Neural progenitor cell (in vitro differentiated cells): ENCODE measurements around the gene CDKN2A. TPM values are rescaled to one million over a fixed set of nuclear protein-coding genes. Genes with fewer than 3 reads are reported as not detected.

Source experiments
- DNase-seq: peaks from one replicate; pipeline ENCODE4 v3.0.0-alpha.2; 2016; ENCODE audit warnings: low spot score
- H2AFZ ChIP-seq: fragments of 200-600 bp; sonication (generic); replicated peaks from 2 replicates; pipeline ENCODE4 v1.6.1; 2016; ENCODE audit warnings: antibody characterized with exemption
- H3F3A ChIP-seq: fragments of 200-600 bp; sonication (generic); 2 replicates; pipeline ENCODE4 v1.6.1; 2016; ENCODE audit warnings: antibody characterized with exemption, low read depth
- H3K27ac ChIP-seq: fragments of 200-600 bp; sonication (generic); 2 replicates; pipeline ENCODE4 v1.5.1; 2016; ENCODE audit warnings: mild to moderate bottlenecking
- H3K27me3 ChIP-seq: fragments of 200-600 bp; sonication (generic); 2 replicates; pipeline ENCODE4 v1.6.1; 2016; ENCODE audit warnings: mild to moderate bottlenecking, moderate library complexity
- H3K36me3 ChIP-seq: fragments of 200-600 bp; sonication (generic); 2 replicates; pipeline ENCODE4 v1.5.1; 2016
- H3K4me1 ChIP-seq: fragments of 200-600 bp; sonication (generic); 2 replicates; pipeline ENCODE4 v1.6.1; 2016; ENCODE audit warnings: mixed run types
- H3K4me2 ChIP-seq: fragments of 200-600 bp; sonication (generic); 2 replicates; pipeline ENCODE4 v1.6.1; 2016
- H3K4me3 ChIP-seq: fragments of 200-600 bp; sonication (generic); 2 replicates; pipeline ENCODE4 v1.5.1; 2016
- H3K79me2 ChIP-seq: fragments of 200-600 bp; sonication (generic); 2 replicates; pipeline ENCODE4 v1.6.1; 2016; ENCODE audit warnings: low read depth
- H3K9ac ChIP-seq: fragments of 200-600 bp; sonication (generic); 2 replicates; pipeline ENCODE4 v1.6.1; 2016
- H3K9me3 ChIP-seq: fragments of 200-600 bp; sonication (generic); 2 replicates; pipeline ENCODE4 v1.5.1; 2016; ENCODE audit warnings: low read depth
- H4K20me1 ChIP-seq: fragments of 200-600 bp; sonication (generic); 2 replicates; pipeline ENCODE4 v1.6.1; 2016; ENCODE audit warnings: low read depth
- H3K27ac Mint-ChIP-seq: 3 replicates; pipeline ENCODE4 v1.8.0; 2021; ENCODE audit warnings: mixed read lengths
- H3K27me3 Mint-ChIP-seq: 2 replicates; pipeline ENCODE4 v1.8.0; 2022; ENCODE audit warnings: low read depth, mild to moderate bottlenecking, inconsistent platforms, moderate library complexity, mixed read lengths; ENCODE audit not compliant: insufficient read depth
- H3K36me3 Mint-ChIP-seq: 3 replicates; pipeline ENCODE4 v1.8.0; 2021; ENCODE audit warnings: mixed read lengths
- H3K4me1 Mint-ChIP-seq: 3 replicates; pipeline ENCODE4 v1.8.0; 2021; ENCODE audit warnings: mixed read lengths
- H3K4me3 Mint-ChIP-seq: 3 replicates; pipeline ENCODE4 v1.8.0; 2021; ENCODE audit warnings: mild to moderate bottlenecking, moderate library complexity, mixed read lengths
- H3K9me3 Mint-ChIP-seq: 3 replicates; pipeline ENCODE4 v1.8.0; 2020; ENCODE audit warnings: mixed read lengths
- CTCF ChIP-seq: fragments of 200-600 bp; sonication (generic); IDR thresholded peaks from 2 replicates; pipeline ENCODE4 v1.5.1; 2017; ENCODE audit warnings: antibody characterized with exemption, mild to moderate bottlenecking
- EZH2 ChIP-seq: fragments of 200-600 bp; sonication (generic); IDR thresholded peaks from 2 replicates; pipeline ENCODE4 v1.6.1; 2017; ENCODE audit warnings: antibody characterized with exemption, mild to moderate bottlenecking, moderate library complexity
- EZH2phosphoT487 ChIP-seq: fragments of 200-600 bp; sonication (generic); IDR thresholded peaks from 2 replicates; pipeline ENCODE4 v1.6.1; 2017; ENCODE audit warnings: antibody characterized with exemption
- total RNA-seq: library from RNA; depleted of rRNA; stranded (reverse); fragments of >200 nt; gene quantifications from 2 replicates; pipeline ENCODE4 v1.2.3, GENCODE V29; 2015; ENCODE audit warnings: low replicate concordance

Gene CDKN2A
- total RNA-seq, 1 donor from 2014 or later: not detected

GRCh38 chr9:21991072-21991959, 2.9 kb downstream of the CDKN2A start:
- H3F3A ChIP-seq: peaks cover 40% of the 10 kb centered on the region
- H3K4me1 ChIP-seq: peaks cover 6% of the 10 kb centered on the region
- no peak overlapping the region for H3K4me2 ChIP-seq
- peaks cover 69% of the 10 kb centered on the region for H3K27me3 Mint-ChIP-seq
- peaks cover 2% of the 10 kb centered on the region for H3K36me3 Mint-ChIP-seq
- H3K9me3 Mint-ChIP-seq: peaks cover 3% of the 10 kb centered on the region
- no peak overlapping the region for H3K27ac ChIP-seq
- H3K9ac ChIP-seq: no peak overlapping the region
- H3K9me3 ChIP-seq: no peaks in the 10 kb centered on the region
- no peak for TF ChIP-seq CTCF
- TF ChIP-seq EZH2phosphoT487: no peak
- TF ChIP-seq EZH2: peak; percentile 14
- no peak overlapping the region for H3K4me3 ChIP-seq
- H3K27me3 ChIP-seq: peaks cover 100% of the 10 kb centered on the region
- H3K36me3 ChIP-seq: no peaks in the 10 kb centered on the region
- H3K4me3 Mint-ChIP-seq: no peak overlapping the region
- peaks cover 75% of the 10 kb centered on the region for H4K20me1 ChIP-seq
- peaks cover 22% of the 10 kb centered on the region for H3K4me1 Mint-ChIP-seq
- no peak overlapping the region for H2AFZ ChIP-seq
- H3K79me2 ChIP-seq: no peaks in the 10 kb centered on the region
- no peak overlapping the region for H3K27ac Mint-ChIP-seq
- no peak for DNase-seq

- no peaks in the 10 kb centered on the region for H3K79me2 ChIP-seq
- Mint-ChIP-seq H3K36me3 (no peaks in the 10 kb centered on the region), H3K27me3 (peaks cover 59% of the 10 kb centered on the region), H3K27ac (no peak overlapping the region), H3K9me3 (peaks cover 3% of the 10 kb centered on the region), H3K4me3 (peak overlapping the region; percentile 48), H3K4me1 (peaks cover 15% of the 10 kb centered on the region)
- peaks cover 100% of the 10 kb centered on the region for H3K27me3 ChIP-seq
- H3K36me3 ChIP-seq: no peaks in the 10 kb centered on the region
- H3K9ac ChIP-seq: no peak overlapping the region
- TF ChIP-seq EZH2 (peak; percentile 78), EZH2phosphoT487 (peak; percentile 72), CTCF (no peak)
- H3K9me3 ChIP-seq: no peaks in the 10 kb centered on the region
- H3K4me1 ChIP-seq: peaks cover 6% of the 10 kb centered on the region
- H3F3A ChIP-seq: peaks cover 24% of the 10 kb centered on the region
- no peak overlapping the region for H2AFZ ChIP-seq
- H3K27ac ChIP-seq: no peak overlapping the region
- H3K4me3 ChIP-seq: no peak overlapping the region
- peaks cover 60% of the 10 kb centered on the region for H4K20me1 ChIP-seq
- DNase-seq: peak; percentile 58
- no peak overlapping the region for H3K4me2 ChIP-seq
Measured at GRCh38 chr9:21989440-21990189, 4.6 kb downstream of the CDKN2A start.

GRCh38 chr9:21988056-21988990, 5.9 kb downstream of the CDKN2A start:
- Histone ChIP-seq H3F3A (peaks cover 23% of the 10 kb centered on the region), H3K9ac (no peak overlapping the region), H3K4me3 (no peak overlapping the region), H2AFZ (no peak overlapping the region), H3K4me2 (no peak overlapping the region), H3K9me3 (no peaks in the 10 kb centered on the region), H3K27ac (no peak overlapping the region), H3K36me3 (no peaks in the 10 kb centered on the region), H3K27me3 (peaks cover 100% of the 10 kb centered on the region), H3K79me2 (no peaks in the 10 kb centered on the region), H3K4me1 (no peaks in the 10 kb centered on the region), H4K20me1 (peaks cover 54% of the 10 kb centered on the region)
- Mint-ChIP-seq H3K36me3 (no peaks in the 10 kb centered on the region), H3K27ac (no peak overlapping the region), H3K4me1 (peaks cover 8% of the 10 kb centered on the region), H3K27me3 (peaks cover 59% of the 10 kb centered on the region), H3K9me3 (peaks cover 3% of the 10 kb centered on the region), H3K4me3 (no peak overlapping the region)
- DNase-seq: no peak
- TF ChIP-seq EZH2phosphoT487 (no peak), CTCF (no peak), EZH2 (peak; percentile 23)
